Limb (tissue), 2 donors: ENCODE data around the gene MAGEC2.

Experiments
- DNase-seq, 2 donors: peaks; one replicate each; pipeline ENCODE4 v3.0.0-alpha.2; 2016; ENCODE audit errors: extremely low spot score in 2 of 2

MAGEC2 gene, protein sequence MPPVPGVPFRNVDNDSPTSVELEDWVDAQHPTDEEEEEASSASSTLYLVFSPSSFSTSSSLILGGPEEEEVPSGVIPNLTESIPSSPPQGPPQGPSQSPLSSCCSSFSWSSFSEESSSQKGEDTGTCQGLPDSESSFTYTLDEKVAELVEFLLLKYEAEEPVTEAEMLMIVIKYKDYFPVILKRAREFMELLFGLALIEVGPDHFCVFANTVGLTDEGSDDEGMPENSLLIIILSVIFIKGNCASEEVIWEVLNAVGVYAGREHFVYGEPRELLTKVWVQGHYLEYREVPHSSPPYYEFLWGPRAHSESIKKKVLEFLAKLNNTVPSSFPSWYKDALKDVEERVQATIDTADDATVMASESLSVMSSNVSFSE

DNA sequence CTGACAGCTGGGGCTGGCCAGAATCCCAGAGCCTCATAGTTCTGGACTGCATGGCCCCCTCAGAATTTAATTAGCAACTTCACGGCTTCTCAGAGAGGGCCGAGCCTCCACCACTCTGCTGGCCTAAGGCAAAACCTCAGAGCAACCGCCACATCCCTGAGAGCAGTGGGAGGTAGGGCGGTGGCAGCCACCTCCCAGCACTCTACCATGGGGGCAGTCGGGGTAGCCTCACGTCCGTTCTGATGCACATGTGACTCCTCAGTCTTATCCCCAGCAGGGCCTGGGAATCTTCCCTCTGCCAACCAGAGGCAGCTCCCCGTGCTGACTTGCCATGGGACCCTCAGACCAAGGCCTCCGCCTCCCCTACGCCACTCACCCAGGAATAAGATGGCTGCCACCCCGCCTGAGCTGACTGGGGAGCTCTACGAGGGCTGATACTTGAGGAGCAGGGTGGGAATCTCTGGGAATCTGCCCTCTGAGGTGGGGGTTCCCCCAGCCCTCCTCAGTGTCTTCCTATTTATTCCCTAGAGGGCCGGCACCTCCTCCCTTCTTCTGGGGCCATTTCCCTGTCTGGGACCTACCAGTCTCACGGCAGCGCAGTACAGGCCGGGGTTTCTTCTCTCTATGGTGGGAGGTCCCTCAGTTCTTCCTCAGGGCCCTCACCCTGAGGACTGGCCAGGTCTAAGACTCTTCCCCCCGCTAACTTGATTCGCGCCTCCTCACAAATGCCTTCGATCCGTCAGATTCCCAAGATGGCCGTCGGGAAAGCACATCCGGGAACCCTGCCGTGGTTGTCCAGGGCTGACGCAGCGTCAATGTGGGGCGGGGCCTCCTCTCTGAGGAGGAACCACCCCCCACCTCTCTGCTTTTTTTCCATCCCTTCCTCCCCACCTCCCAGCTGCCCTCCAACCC, at the start of gene MAGEC2:
TSS of gene MAGEC2 (minus strand) at position 769 of the 912 bp plus-strand sequence. CDS start 1,303 bp downstream, outside the sequence.
- DNase-seq: no peak

DNA sequence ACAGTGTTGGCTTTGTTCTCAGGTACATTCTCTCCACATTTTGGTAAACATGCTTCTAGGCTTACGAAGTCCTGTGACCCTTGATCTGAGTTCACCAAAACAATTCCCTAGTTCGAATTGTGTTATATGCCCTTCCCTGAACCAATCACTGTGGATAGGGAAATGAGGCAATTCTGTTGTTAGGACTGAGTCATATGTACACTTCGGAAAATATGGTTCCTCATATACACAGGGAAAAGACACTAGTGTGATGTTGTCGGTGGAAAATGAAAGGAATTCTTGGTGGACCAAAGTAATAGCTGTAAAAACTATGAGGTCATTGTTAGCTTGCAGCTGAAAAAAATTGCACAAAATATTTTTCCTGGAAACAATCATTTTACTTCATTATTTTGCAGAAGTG, 46.6 kb upstream of the MAGEC2 start:
- no peak for DNase-seq

GRCh38 chrX:142251202-142251601, 46.1 kb upstream of the MAGEC2 start:
- DNase-seq: no peak

DNA sequence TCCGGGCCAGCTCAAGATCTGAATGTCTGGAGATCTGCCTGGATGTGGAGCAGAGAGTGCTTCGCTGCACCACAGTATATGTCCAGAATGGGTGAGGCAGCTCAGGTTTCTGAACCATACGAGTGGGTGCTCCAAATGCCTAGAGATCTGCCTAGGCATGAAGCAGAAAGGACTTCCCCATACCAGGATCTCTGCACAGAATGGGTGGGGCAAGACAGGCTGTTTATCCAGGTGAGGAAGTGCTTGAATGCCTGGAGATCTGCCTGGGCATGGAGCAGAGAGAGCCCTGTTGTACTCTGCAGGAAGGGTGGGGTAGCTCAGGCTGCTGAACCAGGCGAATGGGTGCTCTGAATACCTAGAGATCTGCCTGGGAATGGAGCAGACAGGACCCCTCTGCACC, 45.4 kb upstream of the MAGEC2 start:
- no peak for DNase-seq

DNA sequence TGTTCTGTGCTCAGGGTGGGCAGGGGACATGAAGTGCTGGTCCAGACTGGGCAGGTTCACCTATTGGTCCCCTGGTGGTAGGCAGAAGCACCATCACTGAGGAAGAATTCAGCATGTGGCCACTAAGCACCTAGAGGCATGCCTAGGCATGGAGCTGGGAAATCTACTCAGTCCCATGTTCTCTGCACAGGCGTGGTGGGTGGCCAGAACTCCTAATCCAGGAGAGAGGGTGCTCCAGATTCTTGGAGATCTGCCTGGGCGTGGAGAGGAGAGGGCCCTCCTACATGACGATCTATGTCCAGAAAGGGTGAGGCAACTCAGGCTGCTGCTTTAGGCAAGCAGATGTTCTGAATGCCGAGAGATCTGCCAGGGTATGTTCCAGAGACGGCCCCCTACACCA, 44.6 kb upstream of the MAGEC2 start:
- no peak for DNase-seq

DNA sequence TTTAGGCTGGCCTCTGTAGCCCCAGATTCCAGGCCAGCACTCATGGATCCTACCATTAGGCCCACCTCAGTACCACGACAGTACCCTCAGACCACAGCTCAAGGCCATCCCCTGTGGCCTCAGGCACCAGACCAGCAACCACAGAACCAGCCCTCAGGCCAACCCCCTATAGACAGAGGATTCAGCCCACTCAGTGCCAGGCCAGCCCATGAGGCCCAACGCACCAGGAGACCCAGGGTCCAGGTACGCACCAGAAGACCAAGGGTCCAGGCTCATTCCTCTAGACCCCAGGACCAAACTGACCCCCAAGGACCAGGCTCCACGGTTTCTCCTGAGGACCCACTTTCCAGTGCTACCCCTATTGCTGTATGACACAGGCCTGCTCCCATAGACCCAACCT, 39.5 kb upstream of the MAGEC2 start:
- no peak for DNase-seq

- no peak for DNase-seq
Measured at GRCh38 chrX:142238536-142238935, 33.4 kb upstream of the MAGEC2 start.

GRCh38 chrX:142233400-142233799, 28.3 kb upstream of the MAGEC2 start:
- no peak for DNase-seq

- no peak for DNase-seq
Measured at GRCh38 chrX:142214081-142214480, 9.0 kb upstream of the MAGEC2 start.

DNA sequence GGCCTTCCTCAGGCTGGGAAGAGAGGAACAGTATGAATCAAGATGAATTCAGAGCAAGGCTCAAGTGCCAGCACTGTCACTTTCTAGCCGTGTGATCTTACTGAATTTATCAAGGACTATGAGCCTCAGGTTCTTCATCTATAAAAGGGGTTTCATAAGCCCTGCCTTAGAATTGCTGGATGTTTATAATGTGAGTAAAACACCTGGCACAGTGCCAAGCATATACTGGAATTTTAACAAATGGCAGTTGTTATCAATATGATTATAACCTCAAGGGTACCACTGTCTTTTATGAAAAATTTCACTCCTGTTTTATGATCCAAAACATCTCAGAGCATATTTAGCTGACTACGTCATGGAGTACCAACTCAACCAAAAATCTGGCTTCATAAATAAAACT, 4.0 kb downstream of the MAGEC2 start:
- DNase-seq: no peak

- DNase-seq: no peak
Measured at GRCh38 chrX:142186103-142186502, 19.0 kb downstream of the MAGEC2 start.

DNA sequence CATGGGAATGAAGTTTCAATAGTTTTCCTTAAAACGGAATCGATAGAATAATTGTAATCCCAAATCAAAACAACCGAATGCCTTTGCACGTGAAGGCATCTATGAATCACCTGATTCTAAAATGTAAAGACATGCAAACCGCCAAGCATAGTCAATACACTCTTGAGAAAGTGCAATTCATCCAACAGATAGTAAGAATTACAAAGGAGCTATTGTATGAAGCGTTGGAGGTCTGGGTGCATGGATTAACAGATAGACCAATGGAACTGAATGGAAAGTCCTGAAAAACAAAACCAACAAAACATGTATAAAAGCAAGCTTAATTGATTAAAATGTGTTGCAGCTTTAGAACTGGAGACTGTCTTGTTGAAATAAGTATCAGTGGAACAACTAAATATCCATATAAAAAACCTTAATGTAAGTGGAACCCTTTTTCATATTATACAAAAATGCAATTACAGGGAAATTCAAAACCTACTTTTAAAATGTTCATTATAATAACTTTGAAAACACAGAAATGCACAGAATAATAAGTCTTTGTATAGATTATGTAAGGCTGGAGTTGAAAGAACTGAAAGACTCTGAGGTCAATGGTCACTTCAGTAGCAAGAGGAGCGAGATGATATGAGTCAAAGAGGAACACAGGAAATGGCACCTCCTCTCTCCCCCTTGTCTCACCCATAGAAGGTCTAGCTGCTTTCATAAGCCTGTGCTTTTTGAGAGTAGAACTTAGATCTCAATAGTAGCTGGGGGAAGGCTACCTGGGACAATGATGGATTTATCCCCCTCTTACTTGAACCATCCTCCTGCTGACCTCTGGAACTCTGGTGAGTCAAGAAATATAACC, 20.1 kb downstream of the MAGEC2 start:
- DNase-seq: no peak

DNA sequence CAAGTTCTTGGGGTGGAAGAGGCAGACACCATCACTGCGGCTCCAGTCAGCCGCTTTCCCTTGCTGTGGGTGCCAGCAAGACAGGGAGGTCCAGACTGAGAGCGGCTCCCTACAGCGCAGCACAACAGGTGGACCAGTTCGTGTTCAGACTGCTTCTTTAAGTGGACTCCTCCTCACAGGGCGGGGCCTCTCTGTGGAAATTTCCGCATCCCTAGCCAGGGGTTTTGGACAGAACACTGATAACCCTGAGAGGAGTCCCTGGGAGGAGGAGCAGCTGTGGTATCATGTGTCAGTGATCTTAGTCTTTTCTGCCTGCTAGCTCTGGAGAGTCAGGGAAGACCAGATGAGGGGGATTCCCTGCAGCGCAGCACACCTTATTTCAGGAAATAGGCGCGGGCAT, 48.5 kb downstream of the MAGEC2 start:
- no peak for DNase-seq
